ENCODE measurements around the gene RSBN1. TPM values are rescaled to one million over a fixed set of nuclear protein-coding genes. Genes with fewer than 3 reads are reported as not detected.
A peak's percentile ranks its signal among the peaks of the same experiment; 100 is the strongest.

Gene RSBN1
- total RNA-seq, 6 experiments from 2014 or later, result 9.0 to 11.5 (median 10.0) TPM

DNA sequence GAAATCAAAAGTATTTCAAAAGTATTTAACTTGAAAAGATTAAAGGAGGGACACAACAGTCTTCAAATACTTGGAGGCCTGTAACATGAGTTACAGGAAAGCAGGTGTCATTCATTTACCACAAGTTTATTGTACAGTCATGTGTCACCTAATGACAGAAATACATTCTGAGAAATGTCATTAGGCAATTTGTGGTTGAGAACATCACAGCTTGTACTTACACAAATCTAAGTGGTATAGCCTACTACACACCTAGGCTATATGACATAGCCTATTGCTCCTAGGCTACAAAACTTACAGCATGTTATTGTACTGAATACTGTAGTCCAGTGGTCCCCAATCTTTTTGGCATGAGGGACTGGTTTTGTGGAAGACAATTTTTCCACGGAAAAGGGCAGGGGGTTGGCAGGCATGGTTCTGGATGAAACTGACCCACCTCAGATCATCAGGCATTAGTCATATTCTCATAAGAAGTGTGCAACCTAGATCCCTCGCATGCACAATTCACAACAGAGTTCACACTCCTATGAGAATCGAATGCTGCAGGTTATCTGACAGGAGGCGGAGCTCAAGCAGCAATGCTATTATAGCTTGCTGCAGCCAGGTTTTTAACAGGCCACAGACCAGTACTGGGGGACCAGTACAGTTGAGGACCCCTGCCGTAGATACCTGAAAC is 28.0 kb downstream of the RSBN1 start:
- DNase-seq, result no peak
- Mint-ChIP-seq H3K27me3 (ENCODE audit: insufficient read depth) (no peaks in the 10 kb centered on the region; the same call in 1 of the 2 replicates), H3K9me3 (no peaks in the 10 kb centered on the region), H3K27ac (peak overlapping the region; percentile 7; the same call in 1 of the 2 replicates), H3K4me1 (ENCODE audit: low read depth) (peaks cover 18% of the 10 kb centered on the region), H3K36me3 (ENCODE audit: low read depth) (no peaks in the 10 kb centered on the region), H3K4me3 (no peak overlapping the region)
- TF ChIP-seq, protein P1, sequence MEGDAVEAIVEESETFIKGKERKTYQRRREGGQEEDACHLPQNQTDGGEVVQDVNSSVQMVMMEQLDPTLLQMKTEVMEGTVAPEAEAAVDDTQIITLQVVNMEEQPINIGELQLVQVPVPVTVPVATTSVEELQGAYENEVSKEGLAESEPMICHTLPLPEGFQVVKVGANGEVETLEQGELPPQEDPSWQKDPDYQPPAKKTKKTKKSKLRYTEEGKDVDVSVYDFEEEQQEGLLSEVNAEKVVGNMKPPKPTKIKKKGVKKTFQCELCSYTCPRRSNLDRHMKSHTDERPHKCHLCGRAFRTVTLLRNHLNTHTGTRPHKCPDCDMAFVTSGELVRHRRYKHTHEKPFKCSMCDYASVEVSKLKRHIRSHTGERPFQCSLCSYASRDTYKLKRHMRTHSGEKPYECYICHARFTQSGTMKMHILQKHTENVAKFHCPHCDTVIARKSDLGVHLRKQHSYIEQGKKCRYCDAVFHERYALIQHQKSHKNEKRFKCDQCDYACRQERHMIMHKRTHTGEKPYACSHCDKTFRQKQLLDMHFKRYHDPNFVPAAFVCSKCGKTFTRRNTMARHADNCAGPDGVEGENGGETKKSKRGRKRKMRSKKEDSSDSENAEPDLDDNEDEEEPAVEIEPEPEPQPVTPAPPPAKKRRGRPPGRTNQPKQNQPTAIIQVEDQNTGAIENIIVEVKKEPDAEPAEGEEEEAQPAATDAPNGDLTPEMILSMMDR (IDR thresholded peaks at IDR 0.05), result no peak

DNA sequence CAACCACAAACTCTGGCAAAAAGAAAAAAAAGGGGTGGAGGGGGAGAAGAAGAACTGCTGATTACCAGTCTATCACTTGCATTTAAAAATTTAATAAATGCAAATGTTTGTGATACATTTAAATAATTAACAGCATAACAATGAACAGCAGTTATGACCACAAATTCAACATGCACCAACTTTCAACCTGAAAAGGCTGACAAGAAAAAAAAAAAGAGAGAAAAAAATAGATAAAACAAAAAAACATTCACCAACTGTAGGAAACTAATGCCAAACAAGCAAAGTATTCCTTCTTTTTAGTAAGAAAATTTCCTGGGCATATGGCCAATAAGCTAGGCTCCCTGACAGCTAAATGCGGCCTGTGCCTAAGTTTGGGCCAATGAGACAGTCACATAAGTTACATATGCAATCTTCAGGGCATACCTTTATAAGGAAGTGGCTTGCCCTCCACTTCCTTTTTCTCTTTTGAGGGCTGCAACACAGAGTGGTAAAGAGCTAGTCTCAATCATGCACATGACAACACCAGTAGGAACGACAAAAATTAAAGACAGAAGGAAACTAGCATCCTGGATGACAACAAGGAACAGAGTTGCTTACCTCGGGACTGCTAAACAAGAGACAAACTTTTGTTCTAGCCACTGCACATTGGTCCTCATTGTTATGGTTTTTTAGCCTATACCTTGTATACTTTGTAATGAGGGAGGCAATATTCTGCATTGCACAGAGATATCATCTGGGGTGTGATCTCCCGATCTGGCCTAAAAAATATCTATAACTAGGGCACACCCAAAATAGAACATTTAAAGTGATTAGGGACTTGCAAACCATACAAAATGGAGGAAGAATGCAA is 28.8 kb downstream of the RSBN1 start:
- H3K9me3 Mint-ChIP-seq, result no peaks in the 10 kb centered on the region
- no peaks in the 10 kb centered on the region for H3K36me3 Mint-ChIP-seq (ENCODE audit: low read depth)
- peak overlapping the region; percentile 7; the same call in 1 of the 2 replicates for H3K27ac Mint-ChIP-seq
- no peaks in the 10 kb centered on the region; the same call in 1 of the 2 replicates for H3K27me3 Mint-ChIP-seq (ENCODE audit: insufficient read depth)
- TF ChIP-seq, protein P1 (IDR thresholded peaks at IDR 0.05), result no peak
- DNase-seq, result no peak
- no peak overlapping the region for H3K4me3 Mint-ChIP-seq
- H3K4me1 Mint-ChIP-seq (ENCODE audit: low read depth), result peaks cover 18% of the 10 kb centered on the region

DNA sequence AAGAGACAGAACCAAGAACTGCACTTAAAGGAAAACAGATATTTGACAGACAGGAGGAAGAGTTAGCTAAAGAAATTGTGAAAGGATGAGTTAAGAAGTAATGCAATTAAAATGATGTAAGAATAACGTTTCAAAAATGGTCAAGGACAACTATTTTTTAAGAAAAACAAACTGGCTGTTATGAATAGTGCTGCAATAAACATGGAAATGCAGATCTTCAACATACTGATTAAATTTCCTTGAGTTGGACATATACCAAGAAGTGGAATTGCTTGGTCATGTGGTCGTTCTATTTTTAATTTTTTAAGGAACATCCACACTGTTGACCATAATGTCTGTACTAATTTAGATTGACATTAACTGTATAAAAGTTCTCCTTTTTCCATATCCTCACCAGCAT is 29.9 kb downstream of the RSBN1 start:
- no peak for DNase-seq
- Mint-ChIP-seq H3K9me3 (no peaks in the 10 kb centered on the region), H3K27me3 (ENCODE audit: insufficient read depth) (no peaks in the 10 kb centered on the region; the same call in 1 of the 2 replicates), H3K4me3 (no peak overlapping the region), H3K36me3 (ENCODE audit: low read depth) (no peaks in the 10 kb centered on the region), H3K27ac (no peak overlapping the region), H3K4me1 (ENCODE audit: low read depth) (peaks cover 12% of the 10 kb centered on the region)
- TF ChIP-seq, protein P1 (IDR thresholded peaks at IDR 0.05), result no peak

GRCh38 chr1:113780374-113781146 is 31.7 kb downstream of the RSBN1 start:
- H3K36me3 Mint-ChIP-seq (ENCODE audit: low read depth), result peaks cover 13% of the 10 kb centered on the region
- TF ChIP-seq, protein P1 (IDR thresholded peaks at IDR 0.05), result no peak
- H3K4me1 Mint-ChIP-seq (ENCODE audit: low read depth), result peaks cover 3% of the 10 kb centered on the region

GRCh38 chr1:113779542-113779941 is 32.7 kb downstream of the RSBN1 start:
- H3K4me3 Mint-ChIP-seq, result no peak overlapping the region
- H3K27ac Mint-ChIP-seq, result no peak overlapping the region
- TF ChIP-seq, protein P1 (IDR thresholded peaks at IDR 0.05), result no peak
- DNase-seq, result no peak
- H3K36me3 Mint-ChIP-seq (ENCODE audit: low read depth), result peaks cover 13% of the 10 kb centered on the region
- no peaks in the 10 kb centered on the region for H3K9me3 Mint-ChIP-seq
- no peaks in the 10 kb centered on the region for H3K27me3 Mint-ChIP-seq (ENCODE audit: insufficient read depth)
- H3K4me1 Mint-ChIP-seq (ENCODE audit: low read depth), result no peaks in the 10 kb centered on the region

More at GRCh38 chr1:113780374-113781146, 31.7 kb downstream of the RSBN1 start:
- Mint-ChIP-seq H3K27ac (no peak overlapping the region), H3K9me3 (no peaks in the 10 kb centered on the region), H3K4me3 (no peak overlapping the region), H3K27me3 (ENCODE audit: insufficient read depth) (no peaks in the 10 kb centered on the region; the same call in 1 of the 2 replicates)
- no peak for DNase-seq

Measured in HFFc6 (cell line).